ENCODE results near the gene PYY. TPM values are rescaled to one million over a fixed set of nuclear protein-coding genes. Genes with fewer than 3 reads are reported as not detected.
"Not testable (repeated sequence)": the region's sequence is repeated elsewhere in the genome, so short reads cannot be mapped to it uniquely, and the experiment has no call there.

PYY gene
- total RNA-seq, 4 donors from 2014 or later, result not detected

- no peak overlapping the region for H3K27ac ChIP-seq
- H3K9me3 ChIP-seq, result no peaks in the 10 kb centered on the region
- WGBS, result 58% methylated on average over 3 of the region's 3 CpGs
Observed at GRCh38 chr17:43966276-43966675, 12.5 kb upstream of the PYY start.

GRCh38 chr17:43962479-43962878, 8.7 kb upstream of the PYY start:
- H3K4me1 ChIP-seq, result no peaks in the 10 kb centered on the region
- H3K27ac ChIP-seq, result no peak overlapping the region
- no peak for DNase-seq (ENCODE audit: low spot score in 2 of 2)
- WGBS, result 48% methylated on average over 7 of the region's 7 CpGs
- no peak for TF ChIP-seq CTCF (IDR thresholded peaks at IDR 0.05)
- no peaks in the 10 kb centered on the region for H3K36me3 ChIP-seq
- no peaks in the 10 kb centered on the region for H3K9me3 ChIP-seq
- H3K27me3 ChIP-seq, result peaks cover 6% of the 10 kb centered on the region
- no peak overlapping the region for H3K4me3 ChIP-seq

More at GRCh38 chr17:43966276-43966675, 12.5 kb upstream of the PYY start:
- no peaks in the 10 kb centered on the region for H3K36me3 ChIP-seq
- TF ChIP-seq CTCF (IDR thresholded peaks at IDR 0.05) (no peak), EP300 (IDR thresholded peaks at IDR 0.05) (no peak), POLR2AphosphoS5 (IDR thresholded peaks at IDR 0.05) (no peak), POLR2A (IDR thresholded peaks at IDR 0.05) (no peak)
- H3K4me1 ChIP-seq, result no peaks in the 10 kb centered on the region
- no peak for DNase-seq (ENCODE audit: low spot score in 2 of 2)
- H3K4me3 ChIP-seq, result no peak overlapping the region
- H3K27me3 ChIP-seq, result peaks cover 6% of the 10 kb centered on the region

- TF ChIP-seq POLR2A (IDR thresholded peaks at IDR 0.05), result no peak
- no peak for TF ChIP-seq CTCF (IDR thresholded peaks at IDR 0.05)
- TF ChIP-seq POLR2AphosphoS5 (IDR thresholded peaks at IDR 0.05), result no peak
- no peak for TF ChIP-seq EP300 (IDR thresholded peaks at IDR 0.05)
- H3K4me3 ChIP-seq, result no peak overlapping the region
- H3K9me3 ChIP-seq, result no peaks in the 10 kb centered on the region
- WGBS, result 88% methylated on average over 2 of the region's 2 CpGs
- peaks cover 6% of the 10 kb centered on the region for H3K27me3 ChIP-seq
- no peak for DNase-seq (ENCODE audit: low spot score in 2 of 2)
- H3K36me3 ChIP-seq, result no peaks in the 10 kb centered on the region
- H3K27ac ChIP-seq, result no peak overlapping the region
- H3K4me1 ChIP-seq, result no peaks in the 10 kb centered on the region
Observed at GRCh38 chr17:43961954-43962353, 8.2 kb upstream of the PYY start.

GRCh38 chr17:43961292-43961691, 7.6 kb upstream of the PYY start:
- H3K27me3 ChIP-seq; H3K27ac ChIP-seq; H3K9me3 ChIP-seq; H3K36me3 ChIP-seq; H3K4me1 ChIP-seq; DNase-seq (ENCODE audit: low spot score in 2 of 2); H3K4me3 ChIP-seq: not testable (repeated sequence)
- 98% methylated on average over 6 of the region's 6 CpGs for WGBS

- Histone ChIP-seq H3K4me3 (no peak overlapping the region), H3K27ac (no peak overlapping the region), H3K4me1 (no peaks in the 10 kb centered on the region), H3K36me3 (no peaks in the 10 kb centered on the region), H3K9me3 (no peaks in the 10 kb centered on the region), H3K27me3 (peaks cover 16% of the 10 kb centered on the region)
- 64% methylated on average over 2 of the region's 2 CpGs for WGBS
- TF ChIP-seq EP300 (IDR thresholded peaks at IDR 0.05) (no peak), POLR2AphosphoS5 (IDR thresholded peaks at IDR 0.05) (no peak), POLR2A (IDR thresholded peaks at IDR 0.05) (no peak)
- DNase-seq (ENCODE audit: low spot score in 2 of 2), result no peak
Observed at GRCh38 chr17:43958748-43959352, 5.1 kb upstream of the PYY start.

GRCh38 chr17:43956222-43956621, 2.5 kb upstream of the PYY start:
- Histone ChIP-seq H3K9me3 (no peaks in the 10 kb centered on the region), H3K4me1 (peaks cover 11% of the 10 kb centered on the region), H3K4me3 (no peak overlapping the region), H3K27ac (no peak overlapping the region), H3K27me3 (peaks cover 37% of the 10 kb centered on the region), H3K36me3 (no peaks in the 10 kb centered on the region)
- no peak for TF ChIP-seq EP300 (IDR thresholded peaks at IDR 0.05)
- TF ChIP-seq POLR2AphosphoS5 (IDR thresholded peaks at IDR 0.05), result no peak
- TF ChIP-seq CTCF (IDR thresholded peaks at IDR 0.05), result no peak
- TF ChIP-seq POLR2A (IDR thresholded peaks at IDR 0.05), result no peak
- no peak for DNase-seq (ENCODE audit: low spot score in 2 of 2)
- 96% methylated on average over 7 of the region's 8 CpGs for WGBS

Measured in suprapubic skin (tissue), 4 donors.